SKM-1 treated with dmso at 0.1 percent for 144 hours (cell line): Measurements from ENCODE around the gene DMPK.

Experiments
- DNase-seq: peaks from one replicate; lab custom pipeline; 2025; ENCODE audit not compliant: unreplicated experiment; lab: John Stamatoyannopoulos, UW

Gene DMPK

DNA sequence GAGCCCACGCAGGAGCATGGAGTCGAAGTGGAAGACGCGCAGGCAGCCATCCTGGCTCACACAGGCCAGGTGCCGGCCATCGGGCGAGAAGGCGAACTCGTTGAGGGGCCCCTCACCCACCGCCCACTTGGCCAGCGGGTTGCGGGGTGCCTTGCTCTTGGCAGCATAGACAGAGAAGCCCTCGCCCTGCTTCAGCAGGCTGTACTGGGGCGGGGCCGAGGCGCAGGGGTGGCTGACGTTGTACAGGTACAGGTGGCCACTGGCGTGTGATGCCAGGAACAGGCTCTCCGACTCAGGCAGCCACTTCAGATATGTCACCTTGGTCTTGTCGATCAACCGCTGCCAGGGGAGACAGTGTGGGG, 4.2 kb upstream of the DMPK start:
- no peak for DNase-seq

GRCh38 chr19:45785781-45786532, 3.7 kb upstream of the DMPK start:
- DNase-seq = no peak

GRCh38 chr19:45785097-45785496, 2.8 kb upstream of the DMPK start:
- DNase-seq = no peak

GRCh38 chr19:45784096-45784495, 1.8 kb upstream of the DMPK start:
- DNase-seq = no peak

DNA sequence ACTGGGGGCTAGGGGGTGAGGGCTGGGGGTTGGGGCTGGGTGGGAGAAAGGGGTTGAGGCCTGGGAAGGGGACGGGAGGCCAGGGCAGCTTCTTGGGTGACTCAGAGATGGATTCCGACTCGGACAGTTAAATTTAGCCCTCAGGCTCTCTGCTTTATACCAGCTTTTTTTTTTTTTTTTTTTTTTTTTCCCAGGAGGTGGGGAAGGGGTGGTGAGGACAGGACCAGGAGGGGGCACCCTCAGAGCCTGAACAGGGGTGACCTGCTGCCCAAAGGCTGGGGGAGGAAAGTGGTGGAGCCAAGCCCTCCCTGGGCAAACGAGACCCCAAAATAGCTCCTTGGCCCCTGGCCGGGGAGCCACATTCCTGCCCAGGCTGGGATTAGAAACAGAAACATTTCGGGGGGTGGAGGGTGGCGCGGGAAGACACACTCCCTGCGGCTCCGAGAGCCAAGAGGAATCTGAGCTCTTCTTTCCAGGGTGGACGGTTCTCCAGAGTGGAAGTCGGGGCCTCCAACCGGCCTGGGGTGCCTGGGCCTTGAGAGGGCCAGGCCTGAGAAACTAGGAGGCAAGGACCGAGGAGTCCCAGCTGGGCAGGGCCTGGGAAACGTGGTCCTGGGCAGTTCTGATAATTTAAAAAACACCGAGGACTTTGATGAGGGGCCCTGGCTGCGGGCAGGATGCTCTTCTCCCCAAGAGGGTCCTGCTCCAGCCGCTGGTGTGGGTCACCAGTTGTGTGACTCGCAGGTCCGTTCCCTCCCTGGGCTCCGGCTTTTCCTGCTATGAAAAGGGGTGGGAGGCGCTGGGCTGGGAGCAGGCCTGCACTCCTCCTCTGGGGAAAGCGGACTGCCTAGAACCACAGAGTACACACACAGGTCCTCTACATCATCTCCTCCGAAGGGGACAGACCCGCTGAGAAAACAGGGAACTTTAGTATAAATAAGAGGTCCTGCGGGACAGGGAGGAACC, 813 bp upstream of the DMPK start:
- DNase-seq = no peak

- no peak for DNase-seq
These were observed 802 bp downstream of the DMPK start for GRCh38 chr19:45781214-45782161.

DNA sequence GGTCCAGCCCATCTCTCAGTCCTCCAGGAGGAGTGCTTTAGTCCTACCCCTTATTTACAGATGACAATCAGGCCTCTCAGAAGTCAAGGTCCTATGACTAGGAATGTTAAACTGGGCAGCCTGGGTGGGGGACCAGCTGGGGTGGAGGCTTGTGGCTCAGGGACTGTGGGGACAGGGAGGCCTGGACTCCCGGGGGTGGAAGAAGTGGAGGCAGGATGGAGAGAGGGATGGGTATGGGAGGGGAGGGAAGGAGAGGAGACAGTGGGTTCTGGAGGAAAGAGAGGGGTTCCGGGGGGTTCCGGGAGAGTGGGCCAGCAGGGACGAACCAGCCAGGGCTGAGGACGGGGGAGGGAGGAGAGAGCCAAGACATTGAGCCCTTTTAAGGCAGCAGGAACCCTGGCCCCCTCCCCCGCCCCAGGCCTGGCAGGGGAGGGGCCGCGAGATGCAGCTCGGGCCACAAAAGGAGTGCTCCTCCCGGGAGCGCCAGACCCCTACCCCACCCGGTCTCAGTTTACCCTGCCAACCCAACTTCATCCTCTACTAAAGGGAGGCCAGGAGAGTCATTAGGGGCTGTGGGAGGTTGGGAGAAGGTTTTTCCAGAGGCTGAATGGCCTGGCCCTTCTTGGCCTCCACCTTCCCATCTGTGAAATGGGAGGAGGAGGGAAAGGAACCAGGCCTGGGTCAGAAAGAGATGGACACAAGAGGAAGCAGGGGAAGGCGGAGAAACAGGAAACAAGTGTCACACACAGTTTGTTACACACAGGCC, 1.7 kb downstream of the DMPK start:
- DNase-seq = no peak

GRCh38 chr19:45780146-45780447, 2.2 kb downstream of the DMPK start:
- no peak for DNase-seq

- DNase-seq = no peak
These were observed 2.8 kb downstream of the DMPK start for GRCh38 chr19:45779231-45780145.

DNA sequence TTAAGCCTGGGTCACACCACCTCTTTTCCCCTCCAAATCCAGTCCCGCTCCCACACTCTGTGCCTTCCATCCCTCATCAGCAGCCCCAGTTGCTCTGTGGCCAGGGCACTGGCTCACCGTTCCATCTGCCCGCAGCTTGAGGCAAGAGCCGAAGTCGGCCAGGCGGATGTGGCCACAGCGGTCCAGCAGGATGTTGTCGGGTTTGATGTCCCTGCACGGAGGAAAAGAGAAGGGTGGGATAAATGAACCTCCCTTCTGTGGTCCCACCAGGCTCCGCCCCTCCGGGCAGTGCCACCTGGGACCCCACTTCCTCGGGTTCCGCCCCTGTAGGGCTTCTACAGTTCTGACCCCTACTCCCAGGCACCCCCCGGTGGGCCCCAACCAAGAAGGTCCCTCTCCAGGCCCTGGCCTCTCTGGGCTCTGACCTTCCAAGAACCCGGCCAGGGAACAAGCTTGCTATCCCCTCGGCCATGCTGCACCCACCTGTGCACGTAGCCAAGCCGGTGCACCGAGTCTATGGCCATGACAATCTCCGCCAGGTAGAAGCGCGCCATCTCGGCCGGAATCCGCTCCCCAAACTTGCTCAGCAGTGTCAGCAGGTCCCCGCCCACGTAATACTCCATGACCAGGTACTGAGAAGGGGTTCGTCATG, 4.2 kb downstream of the DMPK start:
- DNase-seq = no peak

GRCh38 chr19:45777395-45777961, 4.8 kb downstream of the DMPK start:
- DNase-seq = no peak

DNA sequence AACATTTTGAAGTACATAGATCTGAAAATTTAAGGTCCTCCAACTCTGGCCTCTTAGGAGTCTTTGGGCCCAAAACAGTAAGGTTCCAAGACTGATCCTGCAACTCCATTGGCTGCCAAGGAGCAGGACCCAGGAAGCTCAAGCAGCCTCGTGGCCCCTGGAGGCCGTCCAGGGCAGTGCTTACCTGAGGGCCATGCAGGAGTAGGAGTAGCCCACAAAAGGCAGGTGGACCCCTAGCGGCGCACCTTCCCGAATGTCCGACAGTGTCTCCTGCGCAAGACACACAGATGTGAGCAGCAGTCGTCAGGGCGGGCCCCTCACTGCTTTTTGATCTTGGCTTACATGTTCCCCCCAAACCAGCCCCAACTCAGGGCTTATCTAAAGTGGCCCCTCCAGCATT, 7.5 kb downstream of the DMPK start:
- no peak for DNase-seq

GRCh38 chr19:45773384-45773783, 8.9 kb downstream of the DMPK start:
- DNase-seq = no peak

- DNase-seq = no peak
These were observed 9.4 kb downstream of the DMPK start for GRCh38 chr19:45772912-45773311.

GRCh38 chr19:45772130-45772840, 10.0 kb downstream of the DMPK start:
- DNase-seq = no peak

- DNase-seq = no peak
These were observed 10.9 kb downstream of the DMPK start for GRCh38 chr19:45771311-45771933.
